SK-N-SH treated with all-trans-retinoic acid at 6 μM for 48 hours (cell line): ENCODE measurements around the gene CCL5.

Source experiments
- ATAC-seq: fragments of 200-7000 bp; cut with Tn5 transposase; 3 replicates; pipeline ENCODE4 v1.9.1; 2020; ENCODE audit warnings: mild to moderate bottlenecking, moderate library complexity
- ARNTL ChIP-seq: fragments of 450-650 bp; formaldehyde crosslinking; IDR thresholded peaks from 2 replicates; pipeline ENCODE4 v1.5.0; 2020; ENCODE audit warnings: low read depth, mild to moderate bottlenecking, moderate library complexity, borderline replicate concordance
- CSDC2 ChIP-seq: fragments of 250-450 bp; sonication (Bioruptor Pico); IDR thresholded peaks from 2 replicates; pipeline ENCODE4 v1.5.0; 2020; ENCODE audit warnings: mild to moderate bottlenecking, moderate library complexity
- GLIS3 ChIP-seq: fragments of 250-450 bp; sonication (Bioruptor Pico); IDR thresholded peaks from 2 replicates; pipeline ENCODE4 v1.5.0; 2020; ENCODE audit warnings: mild to moderate bottlenecking, moderate library complexity
- ISL1 ChIP-seq: fragments of 250-450 bp; sonication (Bioruptor Pico); IDR thresholded peaks from 2 replicates; pipeline ENCODE4 v2.1.2; 2022; ENCODE audit warnings: mild to moderate bottlenecking, moderate library complexity
- OSR1 ChIP-seq: fragments of 250-450 bp; sonication (Bioruptor Pico); IDR thresholded peaks from 2 replicates; pipeline ENCODE4 v1.8.0; 2022; ENCODE audit warnings: moderate library complexity, mild to moderate bottlenecking, inconsistent platforms
- PATZ1 ChIP-seq: fragments of 250-450 bp; sonication (Bioruptor Pico); IDR thresholded peaks from 2 replicates; pipeline ENCODE4 v1.8.0; 2020; ENCODE audit warnings: mild to moderate bottlenecking, moderate library complexity, borderline replicate concordance
- RARB ChIP-seq: fragments of 250-450 bp; sonication (Bioruptor Pico); IDR thresholded peaks from 2 replicates; pipeline ENCODE4 v1.8.0; 2021; ENCODE audit warnings: mild to moderate bottlenecking, moderate library complexity
- SNAI2 ChIP-seq: fragments of 250-450 bp; sonication (Bioruptor Pico); IDR thresholded peaks from 2 replicates; pipeline ENCODE4 v1.5.0; 2020; ENCODE audit warnings: mild to moderate bottlenecking, moderate library complexity
- TCF4 ChIP-seq: fragments of 250-450 bp; sonication (Bioruptor Pico); IDR thresholded peaks from 2 replicates; pipeline ENCODE4 v1.8.0; 2021; ENCODE audit warnings: mild to moderate bottlenecking, moderate library complexity, borderline replicate concordance
- TOX ChIP-seq: fragments of 250-450 bp; sonication (Bioruptor Pico); IDR thresholded peaks from 2 replicates; pipeline ENCODE4 v1.8.0; 2021; ENCODE audit warnings: mild to moderate bottlenecking, moderate library complexity, borderline replicate concordance
- TSHZ2 ChIP-seq: fragments of 250-450 bp; sonication (Bioruptor Pico); IDR thresholded peaks from 2 replicates; pipeline ENCODE4 v1.5.0; 2020; ENCODE audit warnings: mild to moderate bottlenecking, moderate library complexity
- ZC3H10 ChIP-seq: fragments of 250-450 bp; sonication (Bioruptor Pico); IDR thresholded peaks from 2 replicates; pipeline ENCODE4 v1.5.1; 2021; ENCODE audit warnings: mild to moderate bottlenecking, moderate library complexity
- ZNF565 ChIP-seq: fragments of 450-650 bp; formaldehyde crosslinking; conservative IDR thresholded peaks from 2 replicates; pipeline ENCODE4 v1.5.0; 2020; ENCODE audit warnings: low read depth, mild to moderate bottlenecking, moderate library complexity
- ZNF70 ChIP-seq: fragments of 450-650 bp; formaldehyde crosslinking; IDR thresholded peaks from 2 replicates; pipeline ENCODE4 v1.5.0; 2020; ENCODE audit warnings: mild to moderate bottlenecking, moderate library complexity
- TF ChIP-seq, protein P1 (sequence below): fragments of 250-450 bp; sonication (Bioruptor Pico); IDR thresholded peaks from 2 replicates; pipeline ENCODE4 v1.5.1; 2021; ENCODE audit warnings: mild to moderate bottlenecking, moderate library complexity
- TF ChIP-seq, protein P2 (sequence below): fragments of 250-450 bp; sonication (Bioruptor Pico); IDR thresholded peaks from 2 replicates; pipeline ENCODE4 v1.5.1; 2020; ENCODE audit warnings: low read depth, mild to moderate bottlenecking, moderate library complexity
- TF ChIP-seq, protein P3 (sequence below): fragments of 250-450 bp; sonication (Bioruptor Pico); IDR thresholded peaks from 2 replicates; pipeline ENCODE4 v1.8.0; 2021; ENCODE audit warnings: low read depth, mild to moderate bottlenecking, moderate library complexity, borderline replicate concordance

Gene CCL5

DNA sequence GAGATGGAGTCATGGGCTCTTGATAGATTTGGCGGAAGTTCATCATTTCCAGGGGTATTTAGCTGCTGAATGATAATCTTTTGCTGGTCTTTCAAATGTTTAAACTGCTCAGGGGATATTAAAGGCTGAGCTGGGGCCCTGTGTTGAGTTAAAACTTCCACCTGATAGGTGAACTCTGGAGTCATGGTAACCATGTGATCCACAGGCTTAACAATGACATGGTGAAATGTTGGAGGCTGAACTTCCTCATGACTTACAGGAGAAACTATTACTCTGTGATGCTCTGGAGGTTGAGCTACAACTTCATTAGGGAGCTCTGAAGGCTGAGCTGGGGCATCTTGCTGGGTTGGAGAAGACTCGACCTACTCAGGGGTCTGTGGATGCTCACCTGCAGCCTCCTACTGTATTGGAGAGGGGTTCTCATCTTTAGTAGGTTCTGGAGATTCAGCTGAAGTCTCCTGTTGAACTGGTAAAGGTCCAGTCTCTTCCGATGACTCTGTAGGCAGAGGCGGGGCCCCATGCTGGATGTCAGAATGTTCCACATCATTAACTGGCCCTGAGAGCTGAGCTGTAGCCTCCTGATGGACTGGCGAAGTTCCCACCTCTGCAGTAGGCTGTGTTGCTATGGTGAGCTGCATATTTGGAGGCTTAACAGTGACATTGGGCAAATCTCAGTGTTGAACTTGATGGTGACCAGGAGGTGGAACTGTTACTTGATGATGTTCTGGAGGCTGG lies 26.2 kb upstream of the CCL5 start:
- no peak for ATAC-seq
- TF ChIP-seq ARNTL (CRISPR knock-in tag), result no peak
- TF ChIP-seq ZC3H10 (CRISPR knock-in tag), result no peak
- no peak for TF ChIP-seq TSHZ2
- no peak for TF ChIP-seq ZNF565 (CRISPR knock-in tag)
- TF ChIP-seq SNAI2 (CRISPR knock-in tag), result no peak
- no peak for TF ChIP-seq ISL1 (CRISPR knock-in tag)
- TF ChIP-seq, protein P1, sequence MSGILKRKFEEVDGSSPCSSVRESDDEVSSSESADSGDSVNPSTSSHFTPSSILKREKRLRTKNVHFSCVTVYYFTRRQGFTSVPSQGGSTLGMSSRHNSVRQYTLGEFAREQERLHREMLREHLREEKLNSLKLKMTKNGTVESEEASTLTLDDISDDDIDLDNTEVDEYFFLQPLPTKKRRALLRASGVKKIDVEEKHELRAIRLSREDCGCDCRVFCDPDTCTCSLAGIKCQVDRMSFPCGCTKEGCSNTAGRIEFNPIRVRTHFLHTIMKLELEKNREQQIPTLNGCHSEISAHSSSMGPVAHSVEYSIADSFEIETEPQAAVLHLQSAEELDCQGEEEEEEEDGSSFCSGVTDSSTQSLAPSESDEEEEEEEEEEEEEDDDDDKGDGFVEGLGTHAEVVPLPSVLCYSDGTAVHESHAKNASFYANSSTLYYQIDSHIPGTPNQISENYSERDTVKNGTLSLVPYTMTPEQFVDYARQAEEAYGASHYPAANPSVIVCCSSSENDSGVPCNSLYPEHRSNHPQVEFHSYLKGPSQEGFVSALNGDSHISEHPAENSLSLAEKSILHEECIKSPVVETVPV (CRISPR knock-in tag), result no peak
- no peak for TF ChIP-seq RARB (CRISPR knock-in tag)

DNA sequence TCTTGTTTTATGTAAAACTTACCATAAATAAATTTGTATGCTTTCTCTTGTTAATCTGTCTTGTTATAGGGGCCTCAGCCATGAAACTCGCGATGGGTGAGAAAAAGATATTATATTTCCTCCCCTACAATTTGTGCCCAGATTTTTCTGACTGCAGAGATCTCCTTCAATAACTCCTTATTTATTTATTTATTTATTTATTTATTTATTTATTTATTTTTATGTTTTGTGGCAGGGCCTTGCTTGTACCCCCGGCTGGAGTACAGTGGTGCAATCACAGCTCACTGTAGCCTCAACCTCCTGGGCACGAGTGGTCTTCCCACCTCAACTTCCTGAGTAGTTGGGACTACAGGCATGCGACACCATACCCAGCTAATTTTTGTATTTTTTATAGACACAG lies 23.3 kb upstream of the CCL5 start:
- no peak for ATAC-seq
- no peak for TF ChIP-seq RARB (CRISPR knock-in tag)
- TF ChIP-seq ARNTL (CRISPR knock-in tag), result no peak
- TF ChIP-seq, all 23 proteins: peak for 0

GRCh38 chr17:35901631-35902175 lies 21.5 kb upstream of the CCL5 start:
- no peak for ATAC-seq
- TF ChIP-seq SNAI2 (CRISPR knock-in tag), result no peak
- TF ChIP-seq GLIS3, result no peak
- TF ChIP-seq CSDC2, result no peak
- no peak for TF ChIP-seq RARB (CRISPR knock-in tag)
- no peak for TF ChIP-seq TCF4 (CRISPR knock-in tag)
- TF ChIP-seq TOX, result no peak
- TF ChIP-seq, protein P2, sequence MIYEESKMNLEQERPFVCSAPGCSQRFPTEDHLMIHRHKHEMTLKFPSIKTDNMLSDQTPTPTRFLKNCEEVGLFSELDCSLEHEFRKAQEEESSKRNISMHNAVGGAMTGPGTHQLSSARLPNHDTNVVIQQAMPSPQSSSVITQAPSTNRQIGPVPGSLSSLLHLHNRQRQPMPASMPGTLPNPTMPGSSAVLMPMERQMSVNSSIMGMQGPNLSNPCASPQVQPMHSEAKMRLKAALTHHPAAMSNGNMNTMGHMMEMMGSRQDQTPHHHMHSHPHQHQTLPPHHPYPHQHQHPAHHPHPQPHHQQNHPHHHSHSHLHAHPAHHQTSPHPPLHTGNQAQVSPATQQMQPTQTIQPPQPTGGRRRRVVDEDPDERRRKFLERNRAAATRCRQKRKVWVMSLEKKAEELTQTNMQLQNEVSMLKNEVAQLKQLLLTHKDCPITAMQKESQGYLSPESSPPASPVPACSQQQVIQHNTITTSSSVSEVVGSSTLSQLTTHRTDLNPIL (CRISPR knock-in tag), result no peak
- no peak for TF ChIP-seq ZNF565 (CRISPR knock-in tag)
- TF ChIP-seq, protein P3, sequence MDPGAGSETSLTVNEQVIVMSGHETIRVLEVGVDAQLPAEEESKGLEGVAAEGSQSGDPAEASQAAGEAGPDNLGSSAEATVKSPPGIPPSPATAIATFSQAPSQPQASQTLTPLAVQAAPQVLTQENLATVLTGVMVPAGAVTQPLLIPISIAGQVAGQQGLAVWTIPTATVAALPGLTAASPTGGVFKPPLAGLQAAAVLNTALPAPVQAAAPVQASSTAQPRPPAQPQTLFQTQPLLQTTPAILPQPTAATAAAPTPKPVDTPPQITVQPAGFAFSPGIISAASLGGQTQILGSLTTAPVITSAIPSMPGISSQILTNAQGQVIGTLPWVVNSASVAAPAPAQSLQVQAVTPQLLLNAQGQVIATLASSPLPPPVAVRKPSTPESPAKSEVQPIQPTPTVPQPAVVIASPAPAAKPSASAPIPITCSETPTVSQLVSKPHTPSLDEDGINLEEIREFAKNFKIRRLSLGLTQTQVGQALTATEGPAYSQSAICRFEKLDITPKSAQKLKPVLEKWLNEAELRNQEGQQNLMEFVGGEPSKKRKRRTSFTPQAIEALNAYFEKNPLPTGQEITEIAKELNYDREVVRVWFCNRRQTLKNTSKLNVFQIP (CRISPR knock-in tag), result no peak
- TF ChIP-seq OSR1 (CRISPR knock-in tag), result no peak
- no peak for TF ChIP-seq ZNF70 (CRISPR knock-in tag)
- TF ChIP-seq PATZ1, result no peak
